GM21737 (cell line): ENCODE results near the gene CDCA5.

Experiments used
- ATAC-seq: cut with Tn5 transposase; IDR thresholded peaks from one replicate; pipeline ENCODE4 v1.9.1; 2021; ENCODE audit warnings: mild to moderate bottlenecking, moderate library complexity; ENCODE audit not compliant: unreplicated experiment

The CDCA5 gene, protein sequence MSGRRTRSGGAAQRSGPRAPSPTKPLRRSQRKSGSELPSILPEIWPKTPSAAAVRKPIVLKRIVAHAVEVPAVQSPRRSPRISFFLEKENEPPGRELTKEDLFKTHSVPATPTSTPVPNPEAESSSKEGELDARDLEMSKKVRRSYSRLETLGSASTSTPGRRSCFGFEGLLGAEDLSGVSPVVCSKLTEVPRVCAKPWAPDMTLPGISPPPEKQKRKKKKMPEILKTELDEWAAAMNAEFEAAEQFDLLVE

DNA sequence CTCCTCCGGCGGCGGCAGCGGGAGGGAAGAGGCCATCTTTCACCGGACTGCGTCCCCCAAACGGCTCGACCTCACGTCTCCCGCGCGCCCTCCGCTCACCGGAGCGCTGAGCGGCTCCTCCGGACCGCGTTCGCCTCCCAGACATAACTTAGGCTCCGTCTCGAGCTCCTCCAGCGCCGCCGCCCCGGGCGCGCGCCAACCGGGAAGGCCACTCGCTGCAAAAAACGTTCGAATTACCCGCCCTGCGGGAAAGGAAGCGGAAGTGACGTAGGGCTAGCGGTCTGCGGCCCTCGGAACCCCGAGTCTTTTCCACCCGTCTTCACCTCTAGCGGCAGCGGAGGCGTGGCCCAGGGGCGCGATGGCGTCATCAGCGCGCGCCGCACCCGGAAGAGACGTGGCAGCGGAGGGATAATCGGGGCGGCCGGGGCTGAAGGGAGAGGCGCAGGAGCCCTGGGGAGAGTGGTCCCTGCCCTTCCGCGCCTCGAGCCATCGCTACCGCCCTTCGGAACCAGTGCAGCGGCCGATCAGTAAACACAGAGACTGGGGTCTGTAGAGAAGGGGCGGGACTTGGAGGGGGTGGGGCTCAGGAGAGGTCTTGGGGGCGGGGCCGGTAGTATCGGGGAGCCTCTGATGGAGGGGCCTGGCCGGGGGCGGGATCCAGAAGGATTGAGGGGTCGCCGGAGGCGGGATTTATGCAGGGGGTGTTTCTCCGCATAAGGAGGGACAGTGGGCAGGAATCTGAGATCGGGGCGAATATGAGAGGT, at the start of gene CDCA5, which contains the start of gene ZFPL1:
TSS of gene CDCA5 (minus strand) at position 207 of the 764 bp plus-strand sequence. CDS start at position 145, 62 bp downstream.
TSS of gene ZFPL1 (plus strand) at position 389 of the 764 bp plus-strand sequence. CDS start 477 bp downstream, outside the sequence.
- ATAC-seq: peak; percentile 60

DNA sequence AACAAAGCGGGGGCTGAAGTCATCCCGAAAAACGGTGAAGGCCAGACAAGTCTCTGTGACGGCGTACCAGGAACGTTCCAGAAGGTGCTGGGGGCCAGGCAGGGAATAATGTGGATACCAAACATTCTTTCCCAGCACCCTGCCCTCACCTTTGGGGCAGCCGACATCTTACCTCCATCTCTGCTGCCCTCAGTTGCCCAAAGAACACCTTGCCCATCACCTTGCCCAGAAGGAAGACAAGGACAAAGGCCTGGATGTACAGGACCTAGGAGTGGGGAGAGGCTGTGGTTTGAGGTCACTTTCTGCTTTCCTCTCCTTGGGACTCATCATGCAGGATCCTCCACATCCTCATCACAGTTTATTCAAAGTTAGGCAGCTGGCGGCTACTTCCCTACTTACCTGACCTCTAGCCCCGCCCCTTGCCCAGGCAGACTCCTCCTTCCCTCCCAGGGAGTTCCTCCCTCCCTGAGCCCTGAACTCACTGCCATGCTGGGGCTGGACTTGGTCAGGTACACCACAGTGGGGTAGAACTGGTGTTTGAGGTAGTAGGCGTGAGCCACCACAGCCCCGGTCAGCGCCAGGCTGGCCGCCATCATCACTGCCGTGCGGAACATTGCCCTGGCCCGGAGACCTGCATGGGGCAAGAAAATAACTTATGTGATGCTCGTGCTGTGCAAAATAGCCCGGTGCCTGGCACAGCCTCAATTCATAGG, 49.3 kb upstream of the CDCA5 start:
- ATAC-seq: no peak

DNA sequence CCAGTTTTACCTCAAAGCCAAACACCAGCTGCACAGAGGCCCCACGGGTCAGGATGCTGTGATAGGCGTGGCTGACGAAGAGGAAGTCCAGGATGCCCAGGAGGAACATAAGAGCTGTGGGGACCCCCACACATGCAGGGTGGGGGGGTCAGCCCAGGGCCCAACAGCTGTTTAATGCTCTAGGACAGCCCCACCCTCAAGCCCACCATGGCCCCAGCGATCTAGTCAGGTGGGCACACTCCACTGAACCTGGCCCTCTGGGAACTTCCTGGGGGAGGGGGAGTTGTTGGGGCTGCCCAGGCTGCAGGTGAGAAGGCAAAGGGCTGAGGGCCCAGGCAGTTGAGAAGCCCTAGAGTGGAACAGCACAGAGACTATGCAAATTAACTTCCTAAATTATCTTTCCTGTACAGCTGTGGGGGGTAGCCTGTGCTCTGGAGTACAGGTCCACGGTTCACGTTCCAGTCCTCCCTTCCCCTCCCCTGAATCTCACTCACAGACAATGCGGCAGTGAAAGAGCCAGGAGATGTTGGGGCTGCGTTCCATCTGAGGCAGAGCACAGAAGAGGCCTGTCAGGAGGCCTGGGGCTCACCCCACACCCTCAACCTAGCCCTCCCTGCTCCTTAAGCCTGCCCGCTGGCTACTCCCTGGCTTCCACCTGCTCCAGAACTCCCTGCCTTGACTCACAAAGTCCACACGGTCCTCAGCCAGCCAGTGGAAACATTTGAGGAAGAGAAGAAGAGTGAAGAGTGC, 48.6 kb upstream of the CDCA5 start:
- peak; percentile 25 for ATAC-seq

DNA sequence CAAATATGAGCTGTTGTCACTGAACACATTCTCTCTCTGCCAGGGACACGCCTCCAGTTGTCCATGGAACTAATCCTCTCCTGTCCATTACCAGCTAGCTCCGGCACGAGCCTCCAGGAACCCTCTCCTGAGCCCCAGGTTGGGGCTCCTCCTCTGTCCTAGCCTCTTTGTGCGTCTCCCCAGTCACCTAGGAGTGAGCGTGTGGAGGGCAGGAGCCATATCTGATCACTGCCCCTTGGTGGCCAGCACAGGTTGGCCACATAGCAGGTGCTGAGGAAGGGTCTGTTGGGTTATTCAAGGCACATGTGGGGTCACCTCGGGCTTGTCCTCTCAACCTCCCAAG, 48.0 kb upstream of the CDCA5 start:
- no peak for ATAC-seq

DNA sequence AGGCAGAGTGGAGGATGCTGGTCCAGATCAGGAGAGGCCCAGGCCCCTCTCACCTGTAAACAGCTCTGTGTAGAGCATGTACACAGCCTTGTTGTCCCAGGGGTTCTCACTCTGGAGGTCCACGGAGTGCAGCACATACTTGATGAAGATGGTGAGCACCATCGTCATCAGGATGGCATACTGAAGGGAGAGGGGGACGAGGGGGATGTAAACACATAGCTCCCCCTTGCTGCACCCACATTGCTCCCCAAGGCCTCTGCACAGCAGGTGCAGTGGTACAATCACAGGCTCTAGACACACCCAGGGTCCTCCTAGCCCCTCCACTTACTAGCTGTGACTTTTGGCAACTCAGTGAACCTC, 47.6 kb upstream of the CDCA5 start:
- no peak for ATAC-seq

DNA sequence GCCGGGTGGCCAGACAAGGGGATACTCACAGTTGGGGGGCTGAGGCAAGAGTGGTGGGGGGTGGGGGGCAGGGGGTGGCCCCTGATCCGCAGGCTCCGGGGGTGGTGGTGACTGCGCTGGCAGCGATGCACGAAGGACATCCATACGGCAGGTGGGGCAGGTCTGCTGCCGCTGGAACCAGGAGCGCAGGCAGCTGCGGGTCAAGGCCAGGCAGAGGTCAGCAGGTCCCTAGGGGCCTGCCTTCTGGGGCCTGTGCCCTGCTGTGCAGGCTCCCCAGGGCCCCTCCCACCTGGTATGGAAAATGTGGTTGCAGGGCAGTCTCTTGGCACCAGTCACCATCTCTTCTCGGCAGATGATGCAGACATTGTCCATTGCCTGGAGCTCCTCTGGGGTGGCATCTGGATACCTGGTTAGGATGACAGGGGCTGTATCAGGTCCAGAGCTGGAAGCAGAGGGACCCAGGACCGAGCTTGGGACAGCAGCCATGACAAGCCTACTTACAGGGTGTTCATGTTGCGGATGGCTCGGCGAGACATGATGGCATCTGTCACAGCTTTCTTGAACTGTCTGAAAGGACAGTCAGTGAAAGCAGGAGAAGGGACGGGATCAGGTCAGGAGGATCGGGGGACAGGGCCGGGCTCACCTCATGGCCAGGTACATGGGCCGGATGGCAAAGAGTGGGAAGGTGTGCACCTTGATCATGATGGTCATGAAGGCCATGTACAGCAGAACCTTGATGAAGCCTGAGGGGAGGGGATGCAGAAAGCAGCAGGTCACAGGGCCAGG, 47.0 kb upstream of the CDCA5 start:
- ATAC-seq: no peak

DNA sequence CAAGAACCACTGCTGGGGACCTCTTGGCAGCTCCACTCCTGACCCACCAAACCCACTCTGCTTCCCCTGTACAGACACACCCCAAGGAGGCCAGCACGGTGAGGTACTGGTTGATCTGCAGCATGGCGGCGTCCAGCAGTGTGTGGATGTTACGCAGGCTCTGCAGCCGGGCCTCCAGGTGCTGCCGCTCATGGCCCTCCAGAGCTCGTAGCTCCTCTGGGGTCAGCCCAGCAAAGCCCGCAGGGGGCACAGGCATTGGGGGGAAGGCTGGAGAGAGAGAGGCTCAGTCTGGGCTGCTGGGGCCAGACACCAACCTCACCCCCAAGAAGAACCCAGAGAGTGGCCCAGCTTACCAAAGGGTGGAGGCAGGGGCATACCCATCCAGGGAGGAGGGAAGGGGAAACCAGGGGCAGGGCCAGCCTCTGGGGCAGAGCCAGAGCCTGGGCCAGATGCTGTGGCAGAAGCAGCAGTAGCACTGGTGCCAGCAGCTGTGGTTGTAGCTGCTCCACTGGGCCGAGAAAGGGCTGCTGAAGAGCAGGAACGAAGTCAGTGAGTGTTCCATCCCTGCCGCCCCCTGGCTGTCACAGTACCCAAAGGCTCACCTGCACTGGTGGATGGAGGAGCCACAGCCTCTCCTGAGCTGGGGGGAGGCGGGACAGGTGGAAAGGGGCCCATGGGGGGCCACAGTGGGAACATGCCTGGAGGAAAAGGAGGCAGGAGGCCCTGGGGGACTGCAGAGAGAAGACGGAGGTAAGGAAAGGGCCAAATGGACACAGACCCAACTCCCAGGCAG, 46.0 kb upstream of the CDCA5 start:
- ATAC-seq: no peak

DNA sequence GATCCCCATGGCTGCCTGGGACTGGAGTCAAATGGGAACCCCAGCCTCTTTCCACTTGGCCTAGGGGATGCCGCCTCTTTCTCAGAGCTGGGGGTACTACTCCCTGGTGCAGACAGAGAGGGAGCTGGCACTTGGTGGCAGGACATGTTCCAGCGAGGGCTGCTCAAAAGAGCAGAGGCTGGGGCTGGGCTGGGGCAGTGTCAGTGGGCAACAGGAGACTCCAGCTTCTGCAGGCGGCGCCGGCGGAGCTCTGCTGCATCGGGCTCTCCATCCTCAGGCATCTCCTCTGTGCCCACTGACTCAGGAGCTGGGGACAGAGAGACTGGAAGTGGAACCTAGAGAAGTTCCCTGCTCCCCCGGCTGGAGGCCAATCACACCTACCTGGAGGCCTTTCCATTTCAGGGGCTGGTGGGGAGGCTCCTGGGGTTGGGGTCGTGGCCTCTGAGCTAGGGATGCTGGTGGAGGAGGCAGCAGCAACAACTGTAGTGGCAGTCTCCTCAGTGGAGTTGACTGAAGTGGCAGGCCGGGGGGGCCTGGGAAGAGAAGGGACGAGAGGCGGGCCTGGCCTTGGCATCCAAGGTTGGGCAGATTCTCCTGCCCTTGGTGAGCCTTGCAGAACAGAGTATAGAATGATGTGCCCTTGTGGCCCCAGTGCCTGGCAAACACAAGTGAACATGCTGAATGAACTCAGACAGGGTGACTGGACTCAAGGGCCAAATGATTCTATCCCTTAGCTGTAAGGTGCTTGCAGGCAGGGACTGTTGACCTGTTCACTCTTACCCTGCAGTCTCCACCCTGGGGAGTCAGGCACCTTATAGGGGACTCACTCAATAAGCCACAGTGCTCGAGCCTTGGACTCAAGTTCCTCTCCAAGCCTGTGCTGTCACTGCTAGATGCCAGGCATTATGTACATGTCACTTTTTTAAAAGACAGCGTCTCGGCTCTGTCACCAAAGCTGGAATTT, 44.6 kb upstream of the CDCA5 start:
- no peak for ATAC-seq

DNA sequence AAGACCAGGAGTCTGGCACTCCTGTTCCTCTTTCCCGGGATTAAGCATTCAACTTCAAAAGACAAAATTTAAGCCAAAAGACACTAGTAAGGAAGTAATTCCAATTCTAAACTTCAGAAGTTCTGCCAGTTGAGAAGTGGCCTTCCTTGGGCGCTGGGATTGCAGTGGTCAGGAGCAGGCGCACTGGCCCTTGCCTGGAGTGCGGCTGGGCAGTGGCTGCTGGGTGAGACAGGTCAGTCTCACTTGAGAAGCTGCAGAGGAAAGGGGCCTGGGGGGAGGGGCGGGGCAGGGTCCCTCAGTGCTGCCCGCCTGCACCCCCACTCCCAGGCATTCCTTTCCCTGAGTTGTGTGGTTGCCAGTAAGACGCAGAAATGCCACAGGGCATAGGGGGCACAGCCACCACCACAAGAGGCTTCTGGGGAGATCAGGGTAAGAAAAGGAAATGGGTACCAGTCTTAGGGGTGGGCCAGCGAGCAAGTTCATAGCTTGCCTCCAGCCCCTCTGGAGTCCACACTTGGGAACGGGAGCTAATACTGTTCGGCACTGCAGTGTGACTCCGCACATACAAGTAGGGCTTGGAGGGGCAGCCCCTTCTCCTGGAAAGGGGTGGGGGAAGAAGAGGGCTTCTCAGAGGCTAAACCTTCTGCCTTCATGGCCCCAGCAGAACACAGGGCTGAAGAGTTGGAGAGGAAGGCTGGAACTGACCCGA, 43.8 kb upstream of the CDCA5 start:
- no peak for ATAC-seq

DNA sequence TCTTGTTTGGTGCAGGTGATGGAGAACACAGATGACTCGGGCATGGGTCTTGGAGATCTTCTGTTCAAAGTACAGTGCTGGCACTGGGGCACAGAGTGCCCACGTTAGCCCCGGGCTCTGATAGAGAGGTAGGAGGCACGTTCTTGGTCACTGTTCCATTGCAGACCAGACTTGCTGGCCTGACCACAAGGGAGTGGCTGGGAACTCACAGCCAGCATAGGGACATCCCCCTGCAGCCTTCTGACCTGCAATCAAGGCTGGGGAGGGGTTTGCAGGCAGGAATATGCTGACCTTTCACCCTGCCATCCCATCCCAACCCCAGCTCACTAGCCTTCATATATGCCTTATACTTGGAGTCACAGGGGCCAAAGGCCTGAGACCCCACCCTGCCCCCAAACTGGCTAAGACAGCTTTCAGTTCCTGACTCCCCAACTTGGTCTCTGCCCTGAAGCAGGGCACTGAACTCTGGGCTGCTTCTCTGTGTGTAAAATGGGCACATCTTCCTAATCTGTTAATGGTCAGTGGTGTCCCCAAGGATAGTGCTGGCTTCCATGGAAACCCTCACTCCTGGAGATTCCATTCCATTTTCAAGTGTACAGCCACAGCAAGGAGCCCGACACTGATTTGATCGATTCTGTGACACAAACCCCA, 42.9 kb upstream of the CDCA5 start:
- no peak for ATAC-seq

DNA sequence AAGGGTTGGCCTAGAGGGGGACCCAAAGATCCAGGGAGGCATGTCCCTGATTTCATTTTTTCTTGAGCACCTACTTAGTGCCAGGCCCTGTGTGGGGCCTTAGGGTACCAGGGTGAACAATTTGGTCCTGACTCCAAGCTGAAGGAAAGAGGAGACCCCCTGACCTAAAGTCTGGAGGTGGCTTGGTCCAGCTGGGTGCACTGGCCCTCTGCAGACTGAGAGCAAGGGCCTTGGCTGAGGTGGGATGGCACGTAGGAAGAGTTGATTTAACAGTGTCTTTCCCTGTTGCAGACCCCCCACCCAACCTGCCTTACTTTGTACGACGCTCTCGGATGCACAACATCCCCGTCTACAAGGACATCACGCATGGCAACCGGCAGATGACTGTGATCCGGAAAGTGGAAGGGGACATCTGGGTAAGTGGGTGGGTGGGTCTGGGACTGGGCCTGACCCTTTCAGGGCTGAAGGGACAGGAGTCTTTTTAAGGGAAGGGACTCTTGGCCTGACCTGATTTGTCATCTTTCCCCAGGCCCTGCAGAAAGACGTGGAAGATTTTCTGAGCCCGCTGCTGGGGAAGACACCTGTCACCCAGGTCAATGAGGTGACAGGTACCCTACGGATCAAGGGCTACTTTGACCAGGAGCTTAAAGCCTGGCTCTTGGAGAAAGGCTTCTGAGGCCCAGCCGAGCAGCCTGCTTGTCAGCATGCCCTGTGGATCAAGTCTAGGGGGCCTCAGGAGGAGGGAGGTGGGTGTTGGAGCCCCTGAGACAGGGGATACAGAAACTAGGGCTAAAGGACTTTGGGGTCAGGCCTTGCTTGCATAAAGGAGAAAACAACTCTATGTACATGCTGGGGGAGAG, 41.6 kb upstream of the CDCA5 start:
- ATAC-seq: no peak

DNA sequence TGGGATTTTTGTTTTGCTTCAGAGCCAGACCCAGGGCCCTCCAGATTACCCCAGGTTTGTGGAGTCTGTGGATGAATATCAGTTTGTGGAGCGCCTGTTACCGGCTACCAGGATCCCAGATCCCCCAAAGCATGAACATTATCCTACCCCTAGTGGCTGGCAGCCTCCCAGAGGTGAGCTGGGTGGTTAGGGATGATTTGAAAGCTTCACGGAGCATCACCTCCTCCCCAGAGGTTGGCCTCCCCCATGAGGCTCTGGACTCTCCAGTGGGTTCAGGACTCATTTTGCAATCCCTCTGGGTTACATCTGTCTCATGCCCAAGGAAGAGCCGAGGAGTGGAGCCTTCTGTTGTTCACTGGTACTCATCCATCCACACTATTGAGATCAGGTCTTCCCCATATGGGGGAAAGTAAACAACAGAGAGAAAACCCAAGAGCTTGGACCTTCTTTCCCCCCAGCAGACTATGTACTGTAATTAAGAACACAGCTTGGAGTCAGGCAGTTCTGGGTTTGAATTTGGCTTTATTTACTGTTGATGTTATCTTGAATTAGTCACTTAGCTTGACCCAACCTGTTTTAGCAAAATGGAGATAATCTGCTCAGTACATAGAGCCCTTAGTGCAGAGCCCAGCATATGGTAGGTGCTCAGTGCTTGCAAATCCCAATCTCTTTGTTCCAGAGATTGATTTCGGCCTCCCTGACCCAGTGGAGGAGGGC, 40.8 kb upstream of the CDCA5 start:
- no peak for ATAC-seq

DNA sequence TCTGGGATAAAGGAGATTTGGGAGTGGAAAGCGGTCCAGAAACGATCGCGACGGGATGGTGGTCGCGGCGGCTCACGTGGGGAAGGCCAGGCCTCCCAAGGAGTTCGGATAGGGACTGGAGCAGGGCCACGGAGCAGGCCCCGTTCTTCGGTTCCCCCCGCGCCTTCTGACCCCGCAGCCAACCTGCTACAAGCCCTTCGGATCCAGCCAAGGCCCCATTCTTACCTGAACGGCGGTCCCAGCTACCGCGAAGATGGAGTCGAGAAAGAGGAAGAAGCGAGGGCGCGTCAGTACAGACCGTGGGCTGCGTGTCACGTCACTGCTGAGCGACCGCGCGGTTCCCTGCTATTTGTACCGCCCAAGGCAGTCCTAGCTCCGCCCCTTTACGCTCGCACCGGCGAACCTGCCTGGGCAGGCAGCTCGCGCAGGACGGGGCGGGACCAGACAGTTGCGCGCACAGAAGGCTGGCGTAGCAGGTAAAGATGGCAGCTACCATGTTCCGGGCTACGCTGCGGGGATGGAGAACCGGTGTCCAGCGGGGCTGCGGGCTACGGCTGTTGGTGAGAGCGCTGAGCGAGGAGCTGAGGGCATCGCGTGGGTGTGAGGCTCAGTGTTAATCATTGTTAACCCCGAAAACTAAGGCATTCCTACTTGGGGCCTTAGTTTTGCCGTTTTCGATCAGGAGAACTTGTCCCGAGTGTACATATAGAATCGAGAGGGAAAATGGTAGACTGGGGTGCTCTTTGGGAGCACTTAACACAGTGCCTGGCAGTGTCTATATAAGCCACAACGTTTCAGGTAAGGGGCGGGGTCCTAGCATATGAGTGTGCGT, 38.2 kb upstream of the CDCA5 start, which contains the start of the genes FAU and MRPL49:
TSS of gene FAU (minus strand) at position 270 of the 832 bp plus-strand sequence. CDS start 321 bp downstream, outside the sequence.
TSS of gene MRPL49 (plus strand) at position 457 of the 832 bp plus-strand sequence. CDS start at position 483, 26 bp downstream.
- ATAC-seq: peak; percentile 59

DNA sequence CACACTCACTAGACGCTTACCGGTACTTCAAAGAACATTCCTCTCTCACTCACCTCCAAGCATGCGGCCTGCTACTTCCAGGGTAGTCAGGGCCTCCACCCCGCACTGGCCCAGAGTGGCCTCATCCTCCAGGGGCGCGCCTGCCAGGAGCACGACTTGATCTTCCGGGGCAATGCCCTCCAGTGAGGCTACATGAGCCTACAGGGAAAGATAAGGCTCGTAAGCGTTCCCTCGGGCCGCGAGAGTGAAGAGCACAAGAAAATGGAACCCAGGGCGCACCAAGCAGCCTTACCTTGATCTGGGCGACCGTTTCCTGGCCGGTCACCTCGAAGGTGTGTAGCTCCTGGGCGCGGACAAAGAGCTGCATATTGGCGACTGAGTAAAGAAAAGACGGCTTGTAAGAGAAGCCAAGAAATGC, 37.6 kb upstream of the CDCA5 start:
- ATAC-seq: no peak

DNA sequence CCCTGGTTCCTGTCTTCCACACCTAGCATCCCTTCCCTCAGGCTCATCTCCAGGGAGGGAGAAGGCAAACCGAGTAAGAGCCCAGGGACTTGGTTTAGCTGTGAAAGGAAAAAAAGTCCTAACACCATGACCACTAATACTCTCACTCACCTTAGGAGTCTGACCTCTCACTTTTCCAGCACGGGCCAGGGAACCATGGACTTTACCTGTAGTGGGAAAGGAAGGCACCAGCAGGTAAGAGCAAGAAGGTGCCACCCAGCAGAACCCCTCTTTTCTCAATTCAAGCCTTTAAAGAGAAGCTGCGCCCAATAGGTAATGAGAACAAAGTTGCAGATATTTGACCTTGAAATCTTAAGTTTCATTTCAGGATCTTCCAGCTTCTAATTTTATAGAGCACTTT, 37.0 kb upstream of the CDCA5 start:
- ATAC-seq: no peak
